ENCODE results near the gene PTPN22.

The PTPN22 gene

GRCh38 chr1:113834716-113835115 lies 36.8 kb downstream of the PTPN22 start:
- TF ChIP-seq CTCF (IDR thresholded peaks at IDR 0.05; ENCODE audit: low read depth, low read length, missing control alignments) = no peak
- no peak overlapping the region for H3K4me3 ChIP-seq (ENCODE audit: low read depth, low read length)

GRCh38 chr1:113830039-113830438 lies 41.5 kb downstream of the PTPN22 start:
- no peak for DNase-seq (ENCODE audit: low read depth)
- no peak for TF ChIP-seq CTCF (IDR thresholded peaks at IDR 0.05; ENCODE audit: low read depth, low read length, missing control alignments)
- no peak overlapping the region for H3K4me3 ChIP-seq (ENCODE audit: low read depth, low read length)

More at GRCh38 chr1:113834716-113835115, 36.8 kb downstream of the PTPN22 start:
- no peak for DNase-seq (ENCODE audit: low read depth)

- no peak for TF ChIP-seq CTCF (IDR thresholded peaks at IDR 0.05; ENCODE audit: low read depth, low read length, missing control alignments)
- no peak for DNase-seq (ENCODE audit: low read depth)
- H3K4me3 ChIP-seq (ENCODE audit: low read depth, low read length) = no peak overlapping the region
Measured at GRCh38 chr1:113821916-113822315, 49.6 kb downstream of the PTPN22 start.

- no peak overlapping the region for H3K4me3 ChIP-seq (ENCODE audit: low read depth, low read length)
- no peak for DNase-seq (ENCODE audit: low read depth)
- TF ChIP-seq CTCF (IDR thresholded peaks at IDR 0.05; ENCODE audit: low read depth, low read length, missing control alignments) = no peak
Measured at GRCh38 chr1:113818578-113818977, 52.9 kb downstream of the PTPN22 start.

- no peak for DNase-seq (ENCODE audit: low read depth)
- no peak overlapping the region for H3K4me3 ChIP-seq (ENCODE audit: low read depth, low read length)
- no peak for TF ChIP-seq CTCF (IDR thresholded peaks at IDR 0.05; ENCODE audit: low read depth, low read length, missing control alignments)
Measured at GRCh38 chr1:113813218-113813617, 58.3 kb downstream of the PTPN22 start.

GRCh38 chr1:113812661-113813135 lies 58.8 kb downstream of the PTPN22 start:
- peak overlapping the region; percentile 45 for H3K4me3 ChIP-seq (ENCODE audit: low read depth, low read length)
- no peak for TF ChIP-seq CTCF (IDR thresholded peaks at IDR 0.05; ENCODE audit: low read depth, low read length, missing control alignments)
- no peak for DNase-seq (ENCODE audit: low read depth)

GRCh38 chr1:113811888-113812660 lies 59.4 kb downstream of the PTPN22 start, which contains the start of gene RSBN1:
RSBN1 (minus strand) TSS chr1:113812476; CDS start chr1:113812412, 64 bp downstream.
- peak; percentile 97 for DNase-seq (ENCODE audit: low read depth)
- peak within 1 kb of the TSS; percentile 88 for H3K4me3 ChIP-seq (ENCODE audit: low read depth, low read length)
- no peak for TF ChIP-seq CTCF (IDR thresholded peaks at IDR 0.05; ENCODE audit: low read depth, low read length, missing control alignments)

Measured in GM12864 (cell line).